NCI-H1436 (cell line): ENCODE data around the gene PLPPR5.
"Not testable (repeated sequence)": the region's sequence is repeated elsewhere in the genome, so short reads cannot be mapped to it uniquely, and the experiment has no call there.

Source experiments
- DNase-seq: peaks from one replicate; lab custom pipeline; 2025; lab: John Stamatoyannopoulos, UW

PLPPR5 gene

GRCh38 chr1:99004861-99005442 lies at the start of gene PLPPR5:
Gene PLPPR5, minus strand, starts transcription at chr1:99004861. Its CDS starts 190 bp downstream, at chr1:99004671.
- no peak for DNase-seq

- no peak for DNase-seq
These were observed 47.1 kb upstream of the PLPPR5 start for GRCh38 chr1:99051611-99052283.

- no peak for DNase-seq
These were observed 45.1 kb upstream of the PLPPR5 start for GRCh38 chr1:99049745-99050144.

- not testable (repeated sequence) for DNase-seq
These were observed 32.1 kb upstream of the PLPPR5 start for GRCh38 chr1:99036746-99037145.

GRCh38 chr1:99018313-99018712 lies 13.7 kb upstream of the PLPPR5 start:
- no peak for DNase-seq

- no peak for DNase-seq
These were observed 13.0 kb upstream of the PLPPR5 start for GRCh38 chr1:99017655-99018054.

- DNase-seq: no peak
These were observed 6.0 kb upstream of the PLPPR5 start for GRCh38 chr1:99010679-99011078.

- no peak for DNase-seq
These were observed 2.7 kb upstream of the PLPPR5 start for GRCh38 chr1:99007366-99007765.

- no peak for DNase-seq
These were observed 879 bp upstream of the PLPPR5 start for GRCh38 chr1:99005537-99005942.

- DNase-seq: no peak
These were observed 304 bp downstream of the PLPPR5 start for GRCh38 chr1:99004254-99004860.

- DNase-seq: no peak
These were observed 944 bp downstream of the PLPPR5 start for GRCh38 chr1:99003581-99004253.

GRCh38 chr1:98992844-98993243 lies 11.8 kb downstream of the PLPPR5 start:
- no peak for DNase-seq

GRCh38 chr1:98991127-98992012 lies 13.3 kb downstream of the PLPPR5 start:
- DNase-seq: no peak

GRCh38 chr1:98989556-98989907 lies 15.1 kb downstream of the PLPPR5 start:
- no peak for DNase-seq

- no peak for DNase-seq
These were observed 15.6 kb downstream of the PLPPR5 start for GRCh38 chr1:98988904-98989555.

- no peak for DNase-seq
These were observed 19.0 kb downstream of the PLPPR5 start for GRCh38 chr1:98985687-98986086.

- DNase-seq: no peak
These were observed 22.6 kb downstream of the PLPPR5 start for GRCh38 chr1:98981917-98982513.

GRCh38 chr1:98979463-98979862 lies 25.2 kb downstream of the PLPPR5 start:
- no peak for DNase-seq

GRCh38 chr1:98975810-98976209 lies 28.9 kb downstream of the PLPPR5 start:
- no peak for DNase-seq

- DNase-seq: no peak
These were observed 29.5 kb downstream of the PLPPR5 start for GRCh38 chr1:98975113-98975512.
